Measurements from ENCODE around the gene DNAJC4.

Gene DNAJC4

GRCh38 chr11:64207256-64208085 lies 22.9 kb upstream of the DNAJC4 start:
- no peak for DNase-seq (ENCODE audit: low read depth, low spot score)
- H3K27ac ChIP-seq = no peak overlapping the region

- no peak overlapping the region for H3K27ac ChIP-seq
- DNase-seq (ENCODE audit: low read depth, low spot score) = no peak
Observed at GRCh38 chr11:64208086-64208795, 22.1 kb upstream of the DNAJC4 start.

GRCh38 chr11:64208796-64209562 lies 21.4 kb upstream of the DNAJC4 start:
- no peak for DNase-seq (ENCODE audit: low read depth, low spot score)
- H3K27ac ChIP-seq = no peak overlapping the region

GRCh38 chr11:64209563-64209843 lies 20.8 kb upstream of the DNAJC4 start:
- no peak overlapping the region for H3K27ac ChIP-seq
- DNase-seq (ENCODE audit: low read depth, low spot score) = no peak

- no peak overlapping the region for H3K27ac ChIP-seq
- DNase-seq (ENCODE audit: low read depth, low spot score) = no peak
Observed at GRCh38 chr11:64210301-64211020, 19.9 kb upstream of the DNAJC4 start.

- no peak overlapping the region for H3K27ac ChIP-seq
Observed at GRCh38 chr11:64211181-64211872, 19.0 kb upstream of the DNAJC4 start.

GRCh38 chr11:64216879-64217278 lies 13.5 kb upstream of the DNAJC4 start:
- no peak for DNase-seq (ENCODE audit: low read depth, low spot score)
- H3K27ac ChIP-seq = no peak overlapping the region

More at GRCh38 chr11:64211181-64211872, 19.0 kb upstream of the DNAJC4 start:
- no peak for DNase-seq (ENCODE audit: low read depth, low spot score)

GRCh38 chr11:64218628-64219353 lies 11.6 kb upstream of the DNAJC4 start:
- DNase-seq (ENCODE audit: low read depth, low spot score) = no peak
- H3K27ac ChIP-seq = no peak overlapping the region

GRCh38 chr11:64219354-64219684 lies 11.0 kb upstream of the DNAJC4 start:
- DNase-seq (ENCODE audit: low read depth, low spot score) = no peak
- no peak overlapping the region for H3K27ac ChIP-seq

GRCh38 chr11:64219755-64220154 lies 10.6 kb upstream of the DNAJC4 start:
- no peak for DNase-seq (ENCODE audit: low read depth, low spot score)
- no peak overlapping the region for H3K27ac ChIP-seq

- H3K27ac ChIP-seq = no peak overlapping the region
- no peak for DNase-seq (ENCODE audit: low read depth, low spot score)
Observed at GRCh38 chr11:64220271-64220670, 10.1 kb upstream of the DNAJC4 start.

GRCh38 chr11:64220798-64221197 lies 9.6 kb upstream of the DNAJC4 start:
- no peak overlapping the region for H3K27ac ChIP-seq
- no peak for DNase-seq (ENCODE audit: low read depth, low spot score)

- H3K27ac ChIP-seq = no peak overlapping the region
- DNase-seq (ENCODE audit: low read depth, low spot score) = no peak
Observed at GRCh38 chr11:64222651-64223000, 7.7 kb upstream of the DNAJC4 start.

GRCh38 chr11:64223001-64223651 lies 7.2 kb upstream of the DNAJC4 start:
- peak overlapping the region; percentile 10 for H3K27ac ChIP-seq
- DNase-seq (ENCODE audit: low read depth, low spot score) = no peak

- H3K27ac ChIP-seq = peak overlapping the region; percentile 10
- no peak for DNase-seq (ENCODE audit: low read depth, low spot score)
Observed at GRCh38 chr11:64224151-64224890, 6.0 kb upstream of the DNAJC4 start.

- no peak for DNase-seq (ENCODE audit: low read depth, low spot score)
- peak overlapping the region; percentile 66 for H3K27ac ChIP-seq
Observed at GRCh38 chr11:64224891-64225607, 5.3 kb upstream of the DNAJC4 start.

GRCh38 chr11:64225608-64226506 lies 4.5 kb upstream of the DNAJC4 start, which contains the start of the genes NUDT22 and TRPT1:
TSS of gene NUDT22 (plus strand) at chr11:64226274. CDS start at chr11:64226653, 379 bp downstream.
TSS of gene TRPT1 (minus strand) at chr11:64226186. CDS start at chr11:64225860, 326 bp downstream.
- H3K27ac ChIP-seq = peak within 1 kb of the TSS; percentile 66
- DNase-seq (ENCODE audit: low read depth, low spot score) = no peak

Measured in epithelial cell of prostate (primary cell).